ENCODE results near the gene ANKRD10. TPM values are rescaled to one million over a fixed set of nuclear protein-coding genes. Genes with fewer than 3 reads are reported as not detected.
A peak's percentile ranks its signal among the peaks of the same experiment; 100 is the strongest.
"Not testable (repeated sequence)": the region's sequence is repeated elsewhere in the genome, so short reads cannot be mapped to it uniquely, and the experiment has no call there.

ANKRD10 gene
- 453 TPM for polyA plus RNA-seq (ENCODE audit: insufficient read length)
- long read RNA-seq, donor 1, partial matches to known transcripts: 80 of 90 reads
- long read RNA-seq, donor 1, other reads (novel, unspliced or antisense): 0 of 90 reads
- long read RNA-seq, donor 2, transcript ANKRD10-211 (2 exons, 704 nt): major isoform, 10 of 73 reads
- long read RNA-seq, donor 2, partial matches to known transcripts: 54 of 73 reads
- long read RNA-seq, donor 2, other reads (novel, unspliced or antisense): 0 of 73 reads
- long read RNA-seq, donor 3, transcript ANKRD10-211 (2 exons, 704 nt): major isoform, 5 of 67 reads
- long read RNA-seq, donor 3, transcript ANKRD10-207 (2 exons, 446 nt): major isoform, 5 of 67 reads
- long read RNA-seq, donor 3, partial matches to known transcripts: 57 of 67 reads
- long read RNA-seq, donor 3, other reads (novel, unspliced or antisense): 0 of 67 reads
- long read RNA-seq, donor 4, partial matches to known transcripts: 6 of 9 reads
- long read RNA-seq, donor 4, other reads (novel, unspliced or antisense): 0 of 9 reads
- long read RNA-seq, donor 5, transcript ANKRD10-201 (6 exons, 2,495 nt): major isoform, 7 of 47 reads
- long read RNA-seq, donor 5, partial matches to known transcripts: 32 of 47 reads
- long read RNA-seq, donor 5, other reads (novel, unspliced or antisense): 0 of 47 reads
- long read RNA-seq, donor 6, transcript ANKRD10-201 (6 exons, 2,495 nt): major isoform, 5 of 20 reads
- long read RNA-seq, donor 6, partial matches to known transcripts: 12 of 20 reads
- long read RNA-seq, donor 6, other reads (novel, unspliced or antisense): 0 of 20 reads
- long read RNA-seq, donor 7, transcript ANKRD10-211 (2 exons, 704 nt): major isoform, 10 of 113 reads
- long read RNA-seq, donor 7, partial matches to known transcripts: 92 of 113 reads
- long read RNA-seq, donor 7, other reads (novel, unspliced or antisense): 6 of 113 reads
- long read RNA-seq, donor 8, partial matches to known transcripts: 40 of 47 reads
- long read RNA-seq, donor 8, other reads (novel, unspliced or antisense): 0 of 47 reads

DNA sequence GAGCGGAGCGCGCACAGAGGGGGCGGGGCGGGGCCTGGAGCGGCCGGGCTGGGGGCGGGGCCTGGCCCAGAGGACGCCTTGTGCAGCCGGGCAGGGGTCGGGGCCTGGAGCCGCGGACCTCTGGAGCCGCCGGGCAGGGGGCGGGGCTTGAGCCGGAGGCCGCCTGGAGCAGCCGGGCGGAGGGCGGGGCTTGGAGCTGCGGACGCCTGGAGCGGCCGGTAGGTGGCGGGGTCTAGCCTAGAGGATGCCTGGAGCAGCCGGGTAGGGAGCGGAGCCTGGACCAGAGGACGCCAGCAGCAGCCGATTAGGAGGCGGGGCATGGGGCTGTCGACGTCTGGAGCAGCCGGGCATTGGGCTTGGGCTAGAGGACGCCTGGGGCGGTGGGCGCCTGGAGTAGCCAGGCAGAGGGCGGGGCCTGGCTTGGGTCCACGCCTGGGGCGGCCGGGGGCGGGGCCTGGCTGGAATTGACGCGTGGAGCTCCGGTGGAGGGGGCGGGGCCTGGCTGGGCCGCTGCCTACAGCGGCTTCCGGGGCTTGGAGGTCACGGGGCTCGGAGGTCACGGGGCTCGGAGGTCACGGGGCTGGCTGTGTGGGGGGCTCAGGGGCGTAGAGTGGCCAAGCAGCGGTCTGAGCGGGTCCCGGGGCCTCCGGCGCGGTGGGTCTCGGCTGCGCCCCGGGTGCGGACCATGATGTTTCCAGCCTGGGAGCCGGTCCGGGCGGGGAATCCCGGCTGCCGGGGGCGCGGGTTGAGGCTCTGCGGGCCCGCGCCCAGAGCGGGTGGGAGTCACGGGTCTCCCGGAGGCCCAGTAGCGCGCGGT, at the start of gene ANKRD10:
ANKRD10 (minus strand) TSS at position 13 of the 817 bp plus-strand sequence. CDS start 135 bp downstream, outside the sequence.
- DNase-seq: peak; percentile 98

- DNase-seq: no peak
Observed at GRCh38 chr13:110964229-110965037, 49.6 kb upstream of the ANKRD10 start.

- no peak for DNase-seq
Observed at GRCh38 chr13:110963554-110963970, 48.7 kb upstream of the ANKRD10 start.

GRCh38 chr13:110961959-110962358, 47.1 kb upstream of the ANKRD10 start:
- no peak for DNase-seq

GRCh38 chr13:110960204-110960603, 45.3 kb upstream of the ANKRD10 start:
- DNase-seq: no peak

GRCh38 chr13:110957931-110958330, 43.1 kb upstream of the ANKRD10 start:
- no peak for DNase-seq

GRCh38 chr13:110957181-110957884, 42.5 kb upstream of the ANKRD10 start:
- no peak for DNase-seq

- not testable (repeated sequence) for DNase-seq
Observed at GRCh38 chr13:110956216-110956615, 41.3 kb upstream of the ANKRD10 start.

- not testable (repeated sequence) for DNase-seq
Observed at GRCh38 chr13:110955608-110956007, 40.7 kb upstream of the ANKRD10 start.

DNA sequence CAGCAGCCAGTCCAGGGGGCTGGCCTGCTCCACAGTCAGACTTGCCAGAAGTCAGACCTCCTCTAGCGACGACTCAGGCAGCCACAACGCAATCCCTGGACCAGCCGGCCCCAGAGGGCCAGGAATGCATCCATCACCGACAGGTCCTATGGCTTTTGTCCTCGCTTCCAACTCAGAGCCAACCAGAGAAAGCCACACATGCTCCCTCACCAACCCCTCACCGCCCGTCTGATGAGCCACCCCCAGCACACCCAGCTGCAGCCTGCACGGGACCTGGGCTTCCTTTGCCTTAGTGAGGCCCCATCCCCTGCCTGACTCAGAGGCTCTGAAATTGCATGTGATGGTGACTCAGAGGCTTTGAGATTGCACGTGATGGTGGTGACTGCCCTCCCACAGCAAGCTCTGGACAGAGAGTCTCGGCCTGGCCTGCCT, 40.2 kb upstream of the ANKRD10 start:
- not testable (repeated sequence) for DNase-seq

DNA sequence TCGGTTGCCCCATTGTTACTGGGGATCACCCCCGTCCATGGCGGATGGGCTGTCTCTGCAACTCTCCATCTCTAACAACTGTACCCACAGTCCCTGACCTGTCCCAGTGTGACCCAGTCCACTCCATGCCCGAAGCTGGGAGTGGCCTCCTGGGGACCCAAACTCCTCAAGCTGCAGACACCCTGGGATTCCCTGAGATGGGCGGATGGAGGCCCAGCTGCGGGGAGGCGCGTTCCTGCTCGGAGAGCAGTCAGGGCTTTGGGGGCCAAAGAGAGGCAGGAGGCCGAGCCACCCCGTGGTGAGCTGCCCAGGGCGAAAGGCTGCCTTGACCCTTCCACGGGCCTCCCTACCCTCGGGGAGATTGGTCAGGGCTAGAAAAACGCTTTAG, 39.7 kb upstream of the ANKRD10 start:
- not testable (repeated sequence) for DNase-seq

- DNase-seq: no peak
Observed at GRCh38 chr13:110953833-110954532, 39.1 kb upstream of the ANKRD10 start.

DNA sequence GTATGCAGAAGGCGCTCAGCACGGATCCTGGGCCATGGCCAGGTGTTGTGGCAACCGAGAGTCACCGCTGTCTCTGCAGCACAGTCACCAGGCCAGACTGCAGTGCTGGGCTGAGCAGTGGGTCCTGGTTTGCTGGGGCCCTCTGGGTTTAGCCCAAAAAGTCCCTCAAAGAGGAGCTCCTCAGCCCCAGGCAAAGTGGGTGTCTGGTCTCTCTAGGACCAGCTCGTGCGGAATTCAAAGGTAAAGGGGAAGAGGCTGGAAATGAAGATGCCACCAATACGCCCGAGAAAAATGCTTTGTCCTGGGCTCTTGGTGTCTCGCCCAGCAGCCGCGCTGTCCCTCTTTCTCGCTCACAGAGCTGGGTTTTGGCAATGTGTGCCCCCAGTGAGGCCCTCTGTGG, 38.5 kb upstream of the ANKRD10 start:
- no peak for DNase-seq

- not testable (repeated sequence) for DNase-seq
Observed at GRCh38 chr13:110952135-110952534, 37.3 kb upstream of the ANKRD10 start.

DNA sequence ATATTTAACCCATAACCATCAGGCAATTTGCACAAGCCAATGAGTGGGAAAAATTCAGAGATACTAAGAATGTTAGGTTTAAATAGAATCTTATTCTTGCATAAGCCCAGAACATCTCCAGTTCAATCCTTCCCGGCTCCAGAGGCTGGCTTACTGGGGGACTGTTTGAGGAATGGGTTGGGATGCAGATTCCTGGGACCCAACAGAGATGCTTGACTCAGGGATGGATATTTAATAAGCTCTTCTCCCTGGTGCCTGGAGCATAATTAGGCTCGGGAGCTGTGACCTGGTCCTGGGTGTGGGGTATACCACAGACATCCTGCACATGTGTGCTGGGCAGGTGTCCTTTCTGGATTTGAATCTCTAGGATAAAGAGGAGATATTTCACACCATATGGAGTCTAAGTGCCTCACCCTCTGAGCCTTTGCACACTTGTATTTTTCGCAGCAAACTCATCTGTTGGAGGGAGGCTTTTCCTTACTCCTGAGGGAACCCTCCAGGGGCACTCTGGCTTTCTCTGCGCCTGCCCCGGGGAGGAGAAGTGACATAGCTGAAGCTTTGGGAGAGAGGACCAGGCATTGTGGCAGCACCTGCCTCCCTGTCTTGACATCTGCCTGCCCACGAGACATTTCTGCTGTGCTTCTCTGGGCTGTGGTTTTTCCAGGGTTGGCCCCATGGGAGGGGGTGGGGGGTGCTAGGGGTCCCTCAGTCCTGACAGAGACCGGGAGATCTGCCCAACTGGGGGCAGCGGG, 36.1 kb upstream of the ANKRD10 start:
- DNase-seq: no peak

GRCh38 chr13:110950356-110950755, 35.5 kb upstream of the ANKRD10 start:
- DNase-seq: no peak

DNA sequence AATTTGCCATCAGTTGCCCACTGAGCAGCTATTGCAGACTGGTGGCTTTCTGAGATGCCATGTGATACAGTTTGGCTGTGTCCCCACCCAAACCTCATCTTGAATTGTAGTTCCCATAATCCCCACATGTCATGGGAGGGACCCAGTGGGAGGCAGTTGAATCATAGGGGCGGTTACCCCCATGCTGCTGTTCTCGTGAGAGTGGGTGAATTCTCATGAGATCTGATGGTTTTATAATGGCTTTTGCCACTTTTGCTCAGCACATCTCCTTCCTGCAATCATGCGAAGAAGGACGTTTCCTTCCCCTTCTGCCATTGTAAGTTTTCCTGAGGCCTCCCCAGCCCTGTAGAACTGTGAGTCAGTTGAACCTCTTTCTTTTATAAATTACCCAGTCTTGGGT, 34.8 kb upstream of the ANKRD10 start:
- DNase-seq: no peak

GRCh38 chr13:110949116-110949515, 34.2 kb upstream of the ANKRD10 start:
- DNase-seq: no peak

GRCh38 chr13:110947338-110947737, 32.5 kb upstream of the ANKRD10 start:
- DNase-seq: not testable (repeated sequence)
